ENCODE data around the gene PCTP. TPM values are rescaled to one million over a fixed set of nuclear protein-coding genes. Genes with fewer than 3 reads are reported as not detected.

Gene PCTP
- 78.1 TPM for total RNA-seq (ENCODE audit: unreplicated experiment)
- long read RNA-seq, transcript PCTP-201 (6 exons, 2,044 nt): major isoform, 32 of 43 reads
- long read RNA-seq, transcript PCTP-207 (6 exons, 2,680 nt): minor isoform, 6 of 43 reads
- long read RNA-seq, partial matches to known transcripts: 0 of 43 reads
- long read RNA-seq, other reads (novel, unspliced or antisense): 4 of 43 reads

GRCh38 chr17:55750750-55751657 is at the start of gene PCTP:
Gene PCTP, plus strand, starts transcription at chr17:55751051. Its CDS starts 53 bp downstream, at chr17:55751104.
- Mint-ChIP-seq H3K27ac (ENCODE audit: unreplicated experiment) (peak within 1 kb of the TSS; percentile 89), H3K4me1 (ENCODE audit: unreplicated experiment) (peaks cover 21% of the 10 kb centered on the region), H3K36me3 (ENCODE audit: low read depth, unreplicated experiment) (peaks cover 10% of the 10 kb centered on the region), H3K4me3 (ENCODE audit: unreplicated experiment) (peak within 1 kb of the TSS; percentile 92), H3K27me3 (ENCODE audit: unreplicated experiment) (peaks cover 2% of the 10 kb centered on the region), H3K9me3 (ENCODE audit: unreplicated experiment) (no peaks in the 10 kb centered on the region)
- DNase-seq (ENCODE audit: low spot score): peak; percentile 92
- TF ChIP-seq CTCF (IDR thresholded peaks at IDR 0.05; ENCODE audit: unreplicated experiment): peak; percentile 32

GRCh38 chr17:55702150-55702549 is 48.7 kb upstream of the PCTP start:
- Mint-ChIP-seq H3K27me3 (ENCODE audit: unreplicated experiment) (peaks cover 2% of the 10 kb centered on the region), H3K36me3 (ENCODE audit: low read depth, unreplicated experiment) (peaks cover 3% of the 10 kb centered on the region), H3K27ac (ENCODE audit: unreplicated experiment) (no peak overlapping the region), H3K9me3 (ENCODE audit: unreplicated experiment) (peaks cover 3% of the 10 kb centered on the region), H3K4me1 (ENCODE audit: unreplicated experiment) (peaks cover 2% of the 10 kb centered on the region), H3K4me3 (ENCODE audit: unreplicated experiment) (no peak overlapping the region)
- no peak for DNase-seq (ENCODE audit: low spot score)
- TF ChIP-seq CTCF (IDR thresholded peaks at IDR 0.05; ENCODE audit: unreplicated experiment): no peak

- Mint-ChIP-seq H3K4me3 (ENCODE audit: unreplicated experiment) (no peak overlapping the region), H3K36me3 (ENCODE audit: low read depth, unreplicated experiment) (peaks cover 3% of the 10 kb centered on the region), H3K27ac (ENCODE audit: unreplicated experiment) (peak overlapping the region; percentile 26), H3K4me1 (ENCODE audit: unreplicated experiment) (peaks cover 6% of the 10 kb centered on the region), H3K27me3 (ENCODE audit: unreplicated experiment) (peaks cover 2% of the 10 kb centered on the region), H3K9me3 (ENCODE audit: unreplicated experiment) (peaks cover 3% of the 10 kb centered on the region)
- no peak for TF ChIP-seq CTCF (IDR thresholded peaks at IDR 0.05; ENCODE audit: unreplicated experiment)
- no peak for DNase-seq (ENCODE audit: low spot score)
These were observed 46.5 kb upstream of the PCTP start for GRCh38 chr17:55704401-55704800.

- Mint-ChIP-seq H3K4me1 (ENCODE audit: unreplicated experiment) (peaks cover 4% of the 10 kb centered on the region), H3K36me3 (ENCODE audit: low read depth, unreplicated experiment) (peaks cover 3% of the 10 kb centered on the region), H3K9me3 (ENCODE audit: unreplicated experiment) (peaks cover 3% of the 10 kb centered on the region), H3K27ac (ENCODE audit: unreplicated experiment) (no peak overlapping the region), H3K27me3 (ENCODE audit: unreplicated experiment) (peaks cover 2% of the 10 kb centered on the region), H3K4me3 (ENCODE audit: unreplicated experiment) (no peak overlapping the region)
- TF ChIP-seq CTCF (IDR thresholded peaks at IDR 0.05; ENCODE audit: unreplicated experiment): no peak
- DNase-seq (ENCODE audit: low spot score): no peak
These were observed 45.0 kb upstream of the PCTP start for GRCh38 chr17:55705847-55706246.

Data from endothelial cell (in vitro differentiated cells).